Measurements from ENCODE around the gene LPIN1.
A peak's percentile ranks its signal among the peaks of the same experiment; 100 is the strongest.
"Not testable (repeated sequence)": the region's sequence is repeated elsewhere in the genome, so short reads cannot be mapped to it uniquely, and the experiment has no call there.

The LPIN1 gene

GRCh38 chr2:11744631-11745394, 1.6 kb upstream of the LPIN1 start:
- no peak for DNase-seq (ENCODE audit: low read depth in 2 of 2)

- DNase-seq (ENCODE audit: low read depth in 2 of 2): no peak
These were observed 638 bp upstream of the LPIN1 start for GRCh38 chr2:11745613-11746375.

- DNase-seq (ENCODE audit: low read depth in 2 of 2): no peak
These were observed 501 bp downstream of the LPIN1 start for GRCh38 chr2:11746807-11747459.

- no peak for DNase-seq (ENCODE audit: low read depth in 2 of 2)
These were observed 1.8 kb downstream of the LPIN1 start for GRCh38 chr2:11748018-11748860.

- no peak for DNase-seq (ENCODE audit: low read depth in 2 of 2)
These were observed 2.6 kb downstream of the LPIN1 start for GRCh38 chr2:11748861-11749645.

GRCh38 chr2:11749646-11750349, 3.4 kb downstream of the LPIN1 start:
- DNase-seq (ENCODE audit: low read depth in 2 of 2): no peak

GRCh38 chr2:11750422-11750821, 4.0 kb downstream of the LPIN1 start:
- DNase-seq (ENCODE audit: low read depth in 2 of 2): peak; percentile 39 to 48

- DNase-seq (ENCODE audit: low read depth in 2 of 2): no peak
These were observed 4.5 kb downstream of the LPIN1 start for GRCh38 chr2:11750917-11751316.

GRCh38 chr2:11752906-11753305, 6.5 kb downstream of the LPIN1 start:
- DNase-seq (ENCODE audit: low read depth in 2 of 2): no peak

GRCh38 chr2:11753452-11753885, 7.0 kb downstream of the LPIN1 start:
- DNase-seq (ENCODE audit: low read depth in 2 of 2): no peak

- DNase-seq (ENCODE audit: low read depth in 2 of 2): peak; percentile 47 to 72
These were observed 7.7 kb downstream of the LPIN1 start for GRCh38 chr2:11753886-11754699.

- DNase-seq (ENCODE audit: low read depth in 2 of 2): no peak
These were observed 8.2 kb downstream of the LPIN1 start for GRCh38 chr2:11754700-11755015.

GRCh38 chr2:11757101-11757500, 10.7 kb downstream of the LPIN1 start:
- no peak for DNase-seq (ENCODE audit: low read depth in 2 of 2)

- DNase-seq (ENCODE audit: low read depth in 2 of 2): no peak
These were observed 11.8 kb downstream of the LPIN1 start for GRCh38 chr2:11758187-11758586.

- DNase-seq (ENCODE audit: low read depth in 2 of 2): no peak
These were observed 12.2 kb downstream of the LPIN1 start for GRCh38 chr2:11758647-11759046.

GRCh38 chr2:11759182-11759975, 12.9 kb downstream of the LPIN1 start:
- not testable (repeated sequence) for DNase-seq (ENCODE audit: low read depth in 2 of 2)

GRCh38 chr2:11761259-11761658, 14.8 kb downstream of the LPIN1 start:
- no peak for DNase-seq (ENCODE audit: low read depth in 2 of 2)

- DNase-seq (ENCODE audit: low read depth in 2 of 2): no peak
These were observed 15.6 kb downstream of the LPIN1 start for GRCh38 chr2:11762031-11762430.
